ENCODE measurements around the gene SIK3.

The SIK3 gene

GRCh38 chr11:116901964-116902688 is 196.1 kb downstream of the SIK3 start:
- ChIA-PET POLR2A (interaction anchor here (0.7 kb wide), 1 partner anchor 96 kb away, joined by 4 read pairs; no protein-coding TSS in a partner anchor), CTCF (interaction anchor here (0.9 to 1.9 kb wide), 4 partner anchors 8 to 204 kb away, joined by 3 to 5 read pairs (median 4); no protein-coding TSS in a partner anchor)
- Histone ChIP-seq H3K4me3 (ENCODE audit: control insufficient read depth in 1 of 7, extremely low read depth in 1 of 7, insufficient read depth in 4 of 7, low read depth in 2 of 7, low read length in 6 of 7) (no peak overlapping the region), H3K36me3 (ENCODE audit: control insufficient read depth in 4 of 4, insufficient read depth in 4 of 4, low read length in 3 of 4) (peaks cover 0 to 21% (median 7%) of the 10 kb centered on the region in 4 experiments), H3K9me3 (ENCODE audit: control extremely low read depth in 1 of 5, control insufficient read depth in 4 of 5, insufficient read depth in 2 of 5, low read depth in 1 of 5, low read length in 4 of 5) (peaks cover 0 to 4% (median 0%) of the 10 kb centered on the region in 5 experiments), H3K27ac (ENCODE audit: insufficient read depth in 1 of 2, low read depth in 1 of 2, low read length in 2 of 2, poor library complexity in 1 of 2, severe bottlenecking in 2 of 2) (no peak overlapping the region), H3K4me1 (ENCODE audit: control extremely low read depth in 1 of 4, control insufficient read depth in 4 of 4, insufficient read depth in 4 of 4, low read length in 3 of 4) (peaks cover 0 to 14% (median 6%) of the 10 kb centered on the region in 4 experiments), H3K27me3 (replicated peaks in 2 of 5; ENCODE audit: control insufficient read depth in 4 of 5, insufficient read depth in 5 of 5, low read length in 4 of 5) (no peaks in the 10 kb centered on the region)
- DNase-seq, result peak in 2 of 3 donors; percentile 56 to 75
- no CpG with 5 or more reads among the region's 2 CpGs for WGBS (ENCODE audit: insufficient coverage)

GRCh38 chr11:116901211-116901610 is 197.0 kb downstream of the SIK3 start:
- Histone ChIP-seq H3K4me1 (ENCODE audit: control extremely low read depth in 1 of 4, control insufficient read depth in 4 of 4, insufficient read depth in 4 of 4, low read length in 3 of 4) (peaks cover 0 to 11% (median 3%) of the 10 kb centered on the region in 4 experiments), H3K27me3 (replicated peaks in 2 of 5; ENCODE audit: control insufficient read depth in 4 of 5, insufficient read depth in 5 of 5, low read length in 4 of 5) (no peaks in the 10 kb centered on the region), H3K9me3 (ENCODE audit: control extremely low read depth in 1 of 5, control insufficient read depth in 4 of 5, insufficient read depth in 2 of 5, low read depth in 1 of 5, low read length in 4 of 5) (peaks cover 0 to 4% (median 0%) of the 10 kb centered on the region in 5 experiments), H3K36me3 (ENCODE audit: control insufficient read depth in 4 of 4, insufficient read depth in 4 of 4, low read length in 3 of 4) (peaks cover 0 to 27% (median 13%) of the 10 kb centered on the region in 4 experiments), H3K4me3 (ENCODE audit: control insufficient read depth in 1 of 7, extremely low read depth in 1 of 7, insufficient read depth in 4 of 7, low read depth in 2 of 7, low read length in 6 of 7) (no peak overlapping the region), H3K27ac (ENCODE audit: insufficient read depth in 1 of 2, low read depth in 1 of 2, low read length in 2 of 2, poor library complexity in 1 of 2, severe bottlenecking in 2 of 2) (no peak overlapping the region)
- no peak for DNase-seq
- CTCF ChIA-PET, result interaction anchor here (0.9 to 1.3 kb wide), 3 partner anchors 9 to 196 kb away, joined by 3 to 4 read pairs (median 3); no protein-coding TSS in a partner anchor
- 100% methylated on average over 1 of the region's 3 CpGs for WGBS (ENCODE audit: insufficient coverage)
- POLR2A ChIA-PET, result no interaction called here

DNA sequence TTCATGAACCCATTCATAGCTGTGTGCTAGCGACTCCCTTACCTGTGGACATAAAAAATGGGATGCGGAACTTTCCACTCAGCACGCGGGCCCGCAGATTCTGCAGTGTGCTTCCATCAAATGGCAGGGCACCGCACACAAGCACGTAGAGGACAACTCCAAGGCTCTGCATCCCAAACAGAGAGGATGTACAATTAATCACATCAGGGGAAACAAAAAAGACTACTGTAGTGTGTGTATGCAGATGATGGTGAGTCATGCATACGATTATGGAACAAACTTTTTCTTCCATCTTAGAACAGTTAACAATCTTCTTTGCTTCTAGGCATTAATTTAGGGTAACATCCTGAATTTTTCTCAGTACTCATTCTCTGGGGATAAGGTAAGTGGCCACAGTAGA is 202.0 kb downstream of the SIK3 start:
- Histone ChIP-seq H3K36me3 (ENCODE audit: control insufficient read depth in 4 of 4, insufficient read depth in 4 of 4, low read length in 3 of 4) (peaks cover 2 to 44% (median 36%) of the 10 kb centered on the region in 4 experiments), H3K27ac (ENCODE audit: insufficient read depth in 1 of 2, low read depth in 1 of 2, low read length in 2 of 2, poor library complexity in 1 of 2, severe bottlenecking in 2 of 2) (no peak overlapping the region), H3K27me3 (replicated peaks in 2 of 5; ENCODE audit: control insufficient read depth in 4 of 5, insufficient read depth in 5 of 5, low read length in 4 of 5) (no peaks in the 10 kb centered on the region), H3K9me3 (ENCODE audit: control extremely low read depth in 1 of 5, control insufficient read depth in 4 of 5, insufficient read depth in 2 of 5, low read depth in 1 of 5, low read length in 4 of 5) (peaks cover 0 to 4% (median 0%) of the 10 kb centered on the region in 5 experiments), H3K4me1 (ENCODE audit: control extremely low read depth in 1 of 4, control insufficient read depth in 4 of 4, insufficient read depth in 4 of 4, low read length in 3 of 4) (peaks cover 3 to 11% (median 7%) of the 10 kb centered on the region in 4 experiments), H3K4me3 (ENCODE audit: control insufficient read depth in 1 of 7, extremely low read depth in 1 of 7, insufficient read depth in 4 of 7, low read depth in 2 of 7, low read length in 6 of 7) (no peak overlapping the region)
- WGBS (ENCODE audit: insufficient coverage), result 100% methylated on average over 8 of the region's 8 CpGs
- CTCF ChIA-PET, result interaction anchor here (1.0 to 1.5 kb wide), 3 partner anchors 8 to 118 kb away, joined by 3 to 4 read pairs (median 3); no protein-coding TSS in a partner anchor
- POLR2A ChIA-PET, result no interaction called here
- DNase-seq, result no peak

GRCh38 chr11:116895048-116895757 is 203.0 kb downstream of the SIK3 start:
- H3K36me3 ChIP-seq (ENCODE audit: control insufficient read depth in 4 of 4, insufficient read depth in 4 of 4, low read length in 3 of 4), result peaks cover 2 to 44% (median 35%) of the 10 kb centered on the region in 4 experiments
- POLR2A ChIA-PET, result no interaction called here

GRCh38 chr11:116893906-116894305 is 204.3 kb downstream of the SIK3 start:
- no peak overlapping the region for H3K4me3 ChIP-seq (ENCODE audit: control insufficient read depth in 1 of 7, extremely low read depth in 1 of 7, insufficient read depth in 4 of 7, low read depth in 2 of 7, low read length in 6 of 7)
- no peaks in the 10 kb centered on the region for H3K27me3 ChIP-seq (replicated peaks in 2 of 5; ENCODE audit: control insufficient read depth in 4 of 5, insufficient read depth in 5 of 5, low read length in 4 of 5)
- no peak overlapping the region for H3K27ac ChIP-seq (ENCODE audit: insufficient read depth in 1 of 2, low read depth in 1 of 2, low read length in 2 of 2, poor library complexity in 1 of 2, severe bottlenecking in 2 of 2)
- no peak for DNase-seq
- peaks cover 2 to 38% (median 30%) of the 10 kb centered on the region in 4 experiments for H3K36me3 ChIP-seq (ENCODE audit: control insufficient read depth in 4 of 4, insufficient read depth in 4 of 4, low read length in 3 of 4)
- ChIA-PET CTCF (interaction anchor here (0.6 to 1.8 kb wide), 6 partner anchors 12 to 212 kb away, joined by 3 to 10 read pairs (median 4); no protein-coding TSS in a partner anchor), POLR2A (no interaction called here)
- peaks cover 3 to 22% (median 12%) of the 10 kb centered on the region in 4 experiments for H3K4me1 ChIP-seq (ENCODE audit: control extremely low read depth in 1 of 4, control insufficient read depth in 4 of 4, insufficient read depth in 4 of 4, low read length in 3 of 4)
- H3K9me3 ChIP-seq (ENCODE audit: control extremely low read depth in 1 of 5, control insufficient read depth in 4 of 5, insufficient read depth in 2 of 5, low read depth in 1 of 5, low read length in 4 of 5), result no peaks in the 10 kb centered on the region
- 100% methylated on average over 2 of the region's 2 CpGs for WGBS (ENCODE audit: insufficient coverage)

More at GRCh38 chr11:116895048-116895757, 203.0 kb downstream of the SIK3 start:
- CTCF ChIA-PET, result interaction anchor here (0.6 to 1.8 kb wide), 5 partner anchors 15 to 204 kb away, joined by 3 to 10 read pairs (median 4); no protein-coding TSS in a partner anchor
- peak overlapping the region in 1 of 2 experiments; percentile 43 for H3K27ac ChIP-seq (ENCODE audit: insufficient read depth in 1 of 2, low read depth in 1 of 2, low read length in 2 of 2, poor library complexity in 1 of 2, severe bottlenecking in 2 of 2)
- 18% methylated on average over 8 of the region's 11 CpGs for WGBS (ENCODE audit: insufficient coverage)
- H3K9me3 ChIP-seq (ENCODE audit: control extremely low read depth in 1 of 5, control insufficient read depth in 4 of 5, insufficient read depth in 2 of 5, low read depth in 1 of 5, low read length in 4 of 5), result peaks cover 0 to 4% (median 0%) of the 10 kb centered on the region in 5 experiments
- peaks cover 3 to 17% (median 11%) of the 10 kb centered on the region in 4 experiments for H3K4me1 ChIP-seq (ENCODE audit: control extremely low read depth in 1 of 4, control insufficient read depth in 4 of 4, insufficient read depth in 4 of 4, low read length in 3 of 4)
- DNase-seq, result peak; percentile 53 to 72 (median 59)
- H3K4me3 ChIP-seq (ENCODE audit: control insufficient read depth in 1 of 7, extremely low read depth in 1 of 7, insufficient read depth in 4 of 7, low read depth in 2 of 7, low read length in 6 of 7), result peak overlapping the region in 1 of 7 experiments; percentile 14
- no peaks in the 10 kb centered on the region for H3K27me3 ChIP-seq (replicated peaks in 2 of 5; ENCODE audit: control insufficient read depth in 4 of 5, insufficient read depth in 5 of 5, low read length in 4 of 5)

DNA sequence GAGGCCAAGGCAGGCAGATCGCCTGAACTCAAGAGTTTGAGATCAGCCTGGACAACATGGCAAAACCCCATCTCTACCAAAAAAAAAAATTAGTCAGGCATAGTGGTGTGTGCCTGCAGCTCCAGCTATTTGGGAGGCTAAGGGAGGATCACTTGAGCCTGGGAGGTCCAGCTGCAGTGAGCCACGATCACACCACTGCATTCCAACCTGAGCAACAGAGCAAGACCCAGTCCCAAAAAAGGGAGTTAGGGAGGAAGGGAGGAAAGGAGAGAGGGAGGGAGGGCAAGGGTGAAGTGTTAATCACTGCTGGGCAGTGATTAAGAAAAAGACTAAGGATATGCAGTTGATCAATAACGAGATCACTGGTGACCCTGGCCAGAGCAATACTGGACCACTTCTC is 204.8 kb downstream of the SIK3 start:
- no peak overlapping the region for H3K4me3 ChIP-seq (ENCODE audit: control insufficient read depth in 1 of 7, extremely low read depth in 1 of 7, insufficient read depth in 4 of 7, low read depth in 2 of 7, low read length in 6 of 7)
- DNase-seq, result no peak
- H3K27ac ChIP-seq (ENCODE audit: insufficient read depth in 1 of 2, low read depth in 1 of 2, low read length in 2 of 2, poor library complexity in 1 of 2, severe bottlenecking in 2 of 2), result peak overlapping the region in 1 of 2 experiments; percentile 12
- H3K9me3 ChIP-seq (ENCODE audit: control extremely low read depth in 1 of 5, control insufficient read depth in 4 of 5, insufficient read depth in 2 of 5, low read depth in 1 of 5, low read length in 4 of 5), result no peaks in the 10 kb centered on the region
- ChIA-PET CTCF (interaction anchor here (0.6 to 1.8 kb wide), 6 partner anchors 12 to 212 kb away, joined by 3 to 10 read pairs (median 4); no protein-coding TSS in a partner anchor), POLR2A (no interaction called here)
- peaks cover 2 to 40% (median 30%) of the 10 kb centered on the region in 4 experiments for H3K36me3 ChIP-seq (ENCODE audit: control insufficient read depth in 4 of 4, insufficient read depth in 4 of 4, low read length in 3 of 4)
- H3K27me3 ChIP-seq (replicated peaks in 2 of 5; ENCODE audit: control insufficient read depth in 4 of 5, insufficient read depth in 5 of 5, low read length in 4 of 5), result no peaks in the 10 kb centered on the region
- WGBS (ENCODE audit: insufficient coverage), result 100% methylated on average over 1 of the region's 3 CpGs
- H3K4me1 ChIP-seq (ENCODE audit: control extremely low read depth in 1 of 4, control insufficient read depth in 4 of 4, insufficient read depth in 4 of 4, low read length in 3 of 4), result peaks cover 3 to 23% (median 12%) of the 10 kb centered on the region in 4 experiments
